K562 (cell line): ENCODE measurements around the gene PRPS2. TPM values are rescaled to one million over a fixed set of nuclear protein-coding genes. Genes with fewer than 3 reads are reported as not detected.

ENCODE experiments used
- BRD9 ChIP-seq: fragments of 450-650 bp; IDR thresholded peaks from 2 replicates; pipeline ENCODE4 v1.6.1; 2018; ENCODE audit warnings: low read depth; ENCODE audit not compliant: partially characterized antibody
- CTBP1 ChIP-seq: fragments of 450-650 bp; IDR thresholded peaks from 2 replicates; pipeline ENCODE4 v1.6.1; 2016; ENCODE audit warnings: borderline replicate concordance
- E2F3 ChIP-seq: fragments of 250-450 bp; sonication (Bioruptor Pico); IDR thresholded peaks from 2 replicates; pipeline ENCODE4 v1.4.0; 2020; ENCODE audit warnings: mild to moderate bottlenecking
- HMG20A ChIP-seq: fragments of 450-650 bp; formaldehyde crosslinking; conservative IDR thresholded peaks from 2 replicates; pipeline ENCODE4 v1.4.0; 2020; ENCODE audit warnings: mild to moderate bottlenecking, mixed read lengths
- MTA1 ChIP-seq: fragments of 450-650 bp; IDR thresholded peaks from 2 replicates; pipeline ENCODE4 v1.6.1; 2017; ENCODE audit warnings: borderline replicate concordance
- POLR2G ChIP-seq: fragments of 200-400 bp; formaldehyde crosslinking; IDR thresholded peaks from 2 replicates; pipeline ENCODE4 v1.6.1; 2017; ENCODE audit warnings: low read depth, mild to moderate bottlenecking, antibody characterized with exemption, low read length, moderate library complexity
- PTTG1 ChIP-seq: fragments of 450-650 bp; IDR thresholded peaks from 2 replicates; pipeline ENCODE4 v1.6.1; 2016; ENCODE audit warnings: low read depth, mild to moderate bottlenecking, missing genetic modification characterization, missing compliant biosample characterization
- PURB ChIP-seq: sonication (generic); formaldehyde crosslinking; IDR thresholded peaks from 2 replicates; pipeline ENCODE4 v1.9.0; 2021; ENCODE audit warnings: low read depth, mild to moderate bottlenecking, missing genetic modification reagents
- SMARCA4 ChIP-seq: fragments of 450-650 bp; IDR thresholded peaks from 2 replicates; pipeline ENCODE4 v1.6.1; 2016
- SUPT5H ChIP-seq: fragments of 450-650 bp; IDR thresholded peaks from 2 replicates; pipeline ENCODE4 v1.6.1; 2016
- TAF7 ChIP-seq: fragments of 450-650 bp; IDR thresholded peaks from 2 replicates; pipeline ENCODE4 v1.6.1; 2016; ENCODE audit warnings: missing genetic modification characterization, missing compliant biosample characterization
- XRCC3 ChIP-seq: fragments of 450-650 bp; IDR thresholded peaks from 2 replicates; pipeline ENCODE4 v1.6.1; 2017; ENCODE audit warnings: mild to moderate bottlenecking, moderate library complexity
- polyA plus RNA-seq, 8 experiments: library from polyadenylated mRNA; depleted of rRNA in 4 of 8; stranded (reverse) in 5 of 8; unstranded in 3 of 8; fragments of >200 nt; fragmentation: Nextera tagmentation in 2 of 8; fragmentation: Illumina TruSeq in 1 of 8; extraction: Ambion mirVana in 2 of 8; extraction: Trizol in 1 of 8; gene quantifications; 2 replicates each; pipeline versions ENCODE4 v1.2.1 to v1.2.3, GENCODE V29; 2011 to 2014; ENCODE audit warnings: inconsistent platforms in 1 of 8, missing spikeins in 1 of 8
- total RNA-seq, 7 experiments: library from RNA; depleted of rRNA in 6 of 7; stranded (reverse); fragments of >200 nt in 6 of 7; fragmentation: Illumina TruSeq in 2 of 7; extraction: Trizol in 2 of 7; gene quantifications; 2 replicates each; pipeline versions ENCODE4 v1.2.1 to v1.2.3, GENCODE V29; 2011 to 2021; ENCODE audit warnings: low replicate concordance in 1 of 7
- TF ChIP-seq, protein P1 (sequence below): fragments of 450-650 bp; IDR thresholded peaks from 2 replicates; pipeline ENCODE4 v1.6.1; 2018; ENCODE audit not compliant: partially characterized antibody
- TF ChIP-seq, protein P2 (sequence below): fragments of 450-650 bp; IDR thresholded peaks from 2 replicates; pipeline ENCODE4 v1.6.1; 2017; ENCODE audit warnings: antibody characterized with exemption, mild to moderate bottlenecking
- TF ChIP-seq, protein P3 (sequence below): sonication (generic); formaldehyde crosslinking; IDR thresholded peaks from 2 replicates; pipeline ENCODE4 v1.9.0; 2022; ENCODE audit warnings: mild to moderate bottlenecking, missing genetic modification reagents
- TF ChIP-seq, protein P4 (sequence below): sonication (generic); formaldehyde crosslinking; IDR thresholded peaks from 2 replicates; pipeline ENCODE4 v1.8.1; 2022; ENCODE audit warnings: missing genetic modification reagents
- TF ChIP-seq, protein P5 (sequence below): fragments of 250-450 bp; sonication (Bioruptor Pico); IDR thresholded peaks from 2 replicates; pipeline ENCODE4 v1.4.0; 2020; ENCODE audit warnings: mild to moderate bottlenecking, moderate library complexity

The PRPS2 gene
- total and polyA plus RNA-seq, 9 of the 15 experiments (the other 6 are each of a cell fraction or from before 2014, with no cell fraction given): 50.3 to 85.0 (median 62.1) TPM

DNA sequence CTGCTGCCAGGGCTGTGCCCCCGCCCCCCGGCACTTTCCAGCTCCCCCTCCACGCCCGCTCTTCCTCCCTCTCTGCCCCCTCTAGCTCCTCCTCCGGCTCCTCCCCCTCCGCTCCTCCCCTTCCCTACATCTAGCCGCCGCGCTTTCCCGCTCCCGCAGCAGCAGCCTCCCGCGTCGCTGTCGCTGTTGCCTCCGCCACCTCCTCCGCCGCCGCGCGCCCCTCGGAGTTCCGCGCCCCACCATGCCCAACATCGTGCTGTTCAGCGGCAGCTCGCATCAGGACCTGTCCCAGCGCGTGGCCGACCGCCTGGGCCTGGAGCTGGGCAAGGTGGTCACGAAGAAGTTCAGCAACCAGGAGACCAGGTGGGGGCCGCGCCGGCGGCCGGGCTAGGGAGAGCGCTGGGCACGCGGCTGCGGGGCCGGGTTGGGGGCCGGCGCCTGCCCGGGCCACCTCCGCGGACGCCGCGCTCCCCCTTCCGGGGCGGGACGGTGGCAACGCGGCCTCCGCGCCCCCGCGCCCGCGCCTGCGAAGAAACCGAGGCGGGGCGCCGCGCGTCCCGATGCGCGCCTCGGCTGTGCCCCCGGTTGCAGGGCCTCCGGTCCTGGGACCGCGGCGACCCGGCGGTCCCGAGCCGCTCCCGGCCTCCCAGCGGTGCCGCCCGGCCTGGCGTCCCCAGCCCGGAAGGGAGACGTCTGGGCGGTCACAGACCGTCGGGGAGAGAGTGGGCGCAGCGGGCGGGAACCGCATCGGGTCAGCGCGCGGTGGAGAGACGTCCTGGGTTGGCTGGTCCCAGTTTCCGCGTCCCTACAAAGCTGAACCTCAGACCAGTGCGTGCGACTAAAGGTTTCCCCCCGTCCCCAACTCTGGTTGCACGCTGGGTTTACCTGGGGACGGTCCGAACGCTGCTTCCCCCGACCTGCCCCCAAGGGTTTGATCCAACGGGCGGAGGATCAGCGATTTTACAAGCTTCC, at the start of gene PRPS2 (continued):
- TF ChIP-seq, protein P1, sequence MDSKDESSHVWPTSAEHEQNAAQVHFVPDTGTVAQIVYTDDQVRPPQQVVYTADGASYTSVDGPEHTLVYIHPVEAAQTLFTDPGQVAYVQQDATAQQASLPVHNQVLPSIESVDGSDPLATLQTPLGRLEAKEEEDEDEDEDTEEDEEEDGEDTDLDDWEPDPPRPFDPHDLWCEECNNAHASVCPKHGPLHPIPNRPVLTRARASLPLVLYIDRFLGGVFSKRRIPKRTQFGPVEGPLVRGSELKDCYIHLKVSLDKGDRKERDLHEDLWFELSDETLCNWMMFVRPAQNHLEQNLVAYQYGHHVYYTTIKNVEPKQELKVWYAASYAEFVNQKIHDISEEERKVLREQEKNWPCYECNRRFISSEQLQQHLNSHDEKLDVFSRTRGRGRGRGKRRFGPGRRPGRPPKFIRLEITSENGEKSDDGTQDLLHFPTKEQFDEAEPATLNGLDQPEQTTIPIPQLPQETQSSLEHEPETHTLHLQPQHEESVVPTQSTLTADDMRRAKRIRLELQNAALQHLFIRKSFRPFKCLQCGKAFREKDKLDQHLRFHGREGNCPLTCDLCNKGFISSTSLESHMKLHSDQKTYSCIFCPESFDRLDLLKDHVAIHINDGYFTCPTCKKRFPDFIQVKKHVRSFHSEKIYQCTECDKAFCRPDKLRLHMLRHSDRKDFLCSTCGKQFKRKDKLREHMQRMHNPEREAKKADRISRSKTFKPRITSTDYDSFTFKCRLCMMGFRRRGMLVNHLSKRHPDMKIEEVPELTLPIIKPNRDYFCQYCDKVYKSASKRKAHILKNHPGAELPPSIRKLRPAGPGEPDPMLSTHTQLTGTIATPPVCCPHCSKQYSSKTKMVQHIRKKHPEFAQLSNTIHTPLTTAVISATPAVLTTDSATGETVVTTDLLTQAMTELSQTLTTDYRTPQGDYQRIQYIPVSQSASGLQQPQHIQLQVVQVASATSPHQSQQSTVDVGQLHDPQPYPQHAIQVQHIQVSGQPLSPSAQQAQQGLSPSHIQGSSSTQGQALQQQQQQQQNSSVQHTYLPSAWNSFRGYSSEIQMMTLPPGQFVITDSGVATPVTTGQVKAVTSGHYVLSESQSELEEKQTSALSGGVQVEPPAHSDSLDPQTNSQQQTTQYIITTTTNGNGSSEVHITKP: no peak
- TF ChIP-seq TAF7 (tag) (no peak), E2F3 (CRISPR knock-in tag) (0 out of 2 replicates have a peak, but pooled peaks have one; percentile 16), HMG20A (CRISPR knock-in tag) (no peak), BRD9 (no peak), SMARCA4 (no peak), MTA1 (no peak), PURB (no peak), POLR2G (peak; percentile 91), CTBP1 (no peak), PTTG1 (tag) (no peak), XRCC3 (no peak), SUPT5H (peak; percentile 84)
- TF ChIP-seq, protein P2, sequence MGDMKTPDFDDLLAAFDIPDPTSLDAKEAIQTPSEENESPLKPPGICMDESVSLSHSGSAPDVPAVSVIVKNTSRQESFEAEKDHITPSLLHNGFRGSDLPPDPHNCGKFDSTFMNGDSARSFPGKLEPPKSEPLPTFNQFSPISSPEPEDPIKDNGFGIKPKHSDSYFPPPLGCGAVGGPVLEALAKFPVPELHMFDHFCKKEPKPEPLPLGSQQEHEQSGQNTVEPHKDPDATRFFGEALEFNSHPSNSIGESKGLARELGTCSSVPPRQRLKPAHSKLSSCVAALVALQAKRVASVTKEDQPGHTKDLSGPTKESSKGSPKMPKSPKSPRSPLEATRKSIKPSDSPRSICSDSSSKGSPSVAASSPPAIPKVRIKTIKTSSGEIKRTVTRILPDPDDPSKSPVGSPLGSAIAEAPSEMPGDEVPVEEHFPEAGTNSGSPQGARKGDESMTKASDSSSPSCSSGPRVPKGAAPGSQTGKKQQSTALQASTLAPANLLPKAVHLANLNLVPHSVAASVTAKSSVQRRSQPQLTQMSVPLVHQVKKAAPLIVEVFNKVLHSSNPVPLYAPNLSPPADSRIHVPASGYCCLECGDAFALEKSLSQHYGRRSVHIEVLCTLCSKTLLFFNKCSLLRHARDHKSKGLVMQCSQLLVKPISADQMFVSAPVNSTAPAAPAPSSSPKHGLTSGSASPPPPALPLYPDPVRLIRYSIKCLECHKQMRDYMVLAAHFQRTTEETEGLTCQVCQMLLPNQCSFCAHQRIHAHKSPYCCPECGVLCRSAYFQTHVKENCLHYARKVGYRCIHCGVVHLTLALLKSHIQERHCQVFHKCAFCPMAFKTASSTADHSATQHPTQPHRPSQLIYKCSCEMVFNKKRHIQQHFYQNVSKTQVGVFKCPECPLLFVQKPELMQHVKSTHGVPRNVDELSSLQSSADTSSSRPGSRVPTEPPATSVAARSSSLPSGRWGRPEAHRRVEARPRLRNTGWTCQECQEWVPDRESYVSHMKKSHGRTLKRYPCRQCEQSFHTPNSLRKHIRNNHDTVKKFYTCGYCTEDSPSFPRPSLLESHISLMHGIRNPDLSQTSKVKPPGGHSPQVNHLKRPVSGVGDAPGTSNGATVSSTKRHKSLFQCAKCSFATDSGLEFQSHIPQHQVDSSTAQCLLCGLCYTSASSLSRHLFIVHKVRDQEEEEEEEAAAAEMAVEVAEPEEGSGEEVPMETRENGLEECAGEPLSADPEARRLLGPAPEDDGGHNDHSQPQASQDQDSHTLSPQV: no peak
- TF ChIP-seq, protein P3, sequence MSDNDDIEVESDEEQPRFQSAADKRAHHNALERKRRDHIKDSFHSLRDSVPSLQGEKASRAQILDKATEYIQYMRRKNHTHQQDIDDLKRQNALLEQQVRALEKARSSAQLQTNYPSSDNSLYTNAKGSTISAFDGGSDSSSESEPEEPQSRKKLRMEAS: peak; percentile 76
- TF ChIP-seq, protein P4, sequence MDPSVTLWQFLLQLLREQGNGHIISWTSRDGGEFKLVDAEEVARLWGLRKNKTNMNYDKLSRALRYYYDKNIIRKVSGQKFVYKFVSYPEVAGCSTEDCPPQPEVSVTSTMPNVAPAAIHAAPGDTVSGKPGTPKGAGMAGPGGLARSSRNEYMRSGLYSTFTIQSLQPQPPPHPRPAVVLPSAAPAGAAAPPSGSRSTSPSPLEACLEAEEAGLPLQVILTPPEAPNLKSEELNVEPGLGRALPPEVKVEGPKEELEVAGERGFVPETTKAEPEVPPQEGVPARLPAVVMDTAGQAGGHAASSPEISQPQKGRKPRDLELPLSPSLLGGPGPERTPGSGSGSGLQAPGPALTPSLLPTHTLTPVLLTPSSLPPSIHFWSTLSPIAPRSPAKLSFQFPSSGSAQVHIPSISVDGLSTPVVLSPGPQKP: no peak
- TF ChIP-seq, protein P5, sequence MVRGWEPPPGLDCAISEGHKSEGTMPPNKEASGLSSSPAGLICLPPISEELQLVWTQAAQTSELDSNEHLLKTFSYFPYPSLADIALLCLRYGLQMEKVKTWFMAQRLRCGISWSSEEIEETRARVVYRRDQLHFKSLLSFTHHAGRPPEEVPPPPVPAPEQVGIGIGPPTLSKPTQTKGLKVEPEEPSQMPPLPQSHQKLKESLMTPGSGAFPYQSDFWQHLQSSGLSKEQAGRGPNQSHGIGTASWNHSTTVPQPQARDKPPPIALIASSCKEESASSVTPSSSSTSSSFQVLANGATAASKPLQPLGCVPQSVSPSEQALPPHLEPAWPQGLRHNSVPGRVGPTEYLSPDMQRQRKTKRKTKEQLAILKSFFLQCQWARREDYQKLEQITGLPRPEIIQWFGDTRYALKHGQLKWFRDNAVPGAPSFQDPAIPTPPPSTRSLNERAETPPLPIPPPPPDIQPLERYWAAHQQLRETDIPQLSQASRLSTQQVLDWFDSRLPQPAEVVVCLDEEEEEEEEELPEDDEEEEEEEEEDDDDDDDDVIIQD: no peak
